ENCODE data around the gene ALAS2.

DNA sequence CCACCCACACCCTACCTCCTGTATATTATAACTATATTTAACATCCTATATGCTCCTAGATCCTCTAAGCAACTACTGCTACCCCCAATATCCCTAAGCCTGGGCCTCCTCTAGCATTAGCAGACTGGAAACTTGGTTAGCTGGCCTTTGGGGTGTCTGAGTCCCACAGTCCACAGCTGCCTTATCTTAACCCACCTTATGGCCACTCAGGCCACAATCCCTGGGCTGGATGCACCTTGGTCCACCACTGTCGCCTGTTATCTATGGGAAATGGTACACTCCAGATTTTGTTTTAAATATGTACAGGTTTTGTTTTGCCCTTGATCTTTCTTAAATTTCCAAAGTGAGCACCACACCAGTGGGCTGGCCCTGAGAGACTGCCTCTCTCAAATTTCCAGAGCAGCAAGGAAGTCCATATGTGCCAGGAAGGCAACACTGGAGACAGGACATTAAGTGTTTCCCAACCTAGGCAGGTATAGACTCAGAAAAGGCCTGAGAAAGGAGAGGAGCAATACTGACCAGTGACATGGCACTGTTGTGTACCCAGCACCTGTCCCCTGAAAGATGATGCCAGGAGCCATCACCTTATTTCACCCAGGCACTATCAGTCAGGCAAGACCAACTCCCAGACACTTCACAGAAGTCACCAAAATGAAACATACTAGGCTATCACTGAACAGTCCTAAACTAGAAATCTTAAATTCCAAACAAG is 37.7 kb downstream of the ALAS2 start:
- TF ChIP-seq, protein P1, sequence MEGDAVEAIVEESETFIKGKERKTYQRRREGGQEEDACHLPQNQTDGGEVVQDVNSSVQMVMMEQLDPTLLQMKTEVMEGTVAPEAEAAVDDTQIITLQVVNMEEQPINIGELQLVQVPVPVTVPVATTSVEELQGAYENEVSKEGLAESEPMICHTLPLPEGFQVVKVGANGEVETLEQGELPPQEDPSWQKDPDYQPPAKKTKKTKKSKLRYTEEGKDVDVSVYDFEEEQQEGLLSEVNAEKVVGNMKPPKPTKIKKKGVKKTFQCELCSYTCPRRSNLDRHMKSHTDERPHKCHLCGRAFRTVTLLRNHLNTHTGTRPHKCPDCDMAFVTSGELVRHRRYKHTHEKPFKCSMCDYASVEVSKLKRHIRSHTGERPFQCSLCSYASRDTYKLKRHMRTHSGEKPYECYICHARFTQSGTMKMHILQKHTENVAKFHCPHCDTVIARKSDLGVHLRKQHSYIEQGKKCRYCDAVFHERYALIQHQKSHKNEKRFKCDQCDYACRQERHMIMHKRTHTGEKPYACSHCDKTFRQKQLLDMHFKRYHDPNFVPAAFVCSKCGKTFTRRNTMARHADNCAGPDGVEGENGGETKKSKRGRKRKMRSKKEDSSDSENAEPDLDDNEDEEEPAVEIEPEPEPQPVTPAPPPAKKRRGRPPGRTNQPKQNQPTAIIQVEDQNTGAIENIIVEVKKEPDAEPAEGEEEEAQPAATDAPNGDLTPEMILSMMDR (IDR thresholded peaks at IDR 0.05) = no peak
- no peak for TF ChIP-seq POLR2A (IDR thresholded peaks at IDR 0.05)
